HG03135 (cell line): ENCODE results near the gene ADGRL1.

Experiments used
- ATAC-seq: cut with Tn5 transposase; IDR thresholded peaks from one replicate; pipeline ENCODE4 v1.9.1; 2021; ENCODE audit warnings: mild to moderate bottlenecking, moderate library complexity; ENCODE audit not compliant: unreplicated experiment

Gene ADGRL1

GRCh38 chr19:14142262-14143190 lies 63.4 kb downstream of the ADGRL1 start:
- ATAC-seq = no peak

- ATAC-seq = no peak
These were observed 64.9 kb downstream of the ADGRL1 start for GRCh38 chr19:14141041-14141440.

- no peak for ATAC-seq
These were observed 66.0 kb downstream of the ADGRL1 start for GRCh38 chr19:14139944-14140343.

GRCh38 chr19:14138576-14139265 lies 67.2 kb downstream of the ADGRL1 start:
- no peak for ATAC-seq

GRCh38 chr19:14136509-14137281 lies 69.3 kb downstream of the ADGRL1 start, which contains the start of gene ASF1B:
TSS of gene ASF1B (minus strand) at chr19:14136589. CDS start at chr19:14136456, 133 bp downstream.
- peak; percentile 79 for ATAC-seq

- no peak for ATAC-seq
These were observed 69.9 kb downstream of the ADGRL1 start for GRCh38 chr19:14135985-14136508.

- ATAC-seq = no peak
These were observed 70.6 kb downstream of the ADGRL1 start for GRCh38 chr19:14135355-14135754.

GRCh38 chr19:14127929-14128509 lies 78.0 kb downstream of the ADGRL1 start:
- ATAC-seq = no peak

- no peak for ATAC-seq
These were observed 78.8 kb downstream of the ADGRL1 start for GRCh38 chr19:14127176-14127575.

- ATAC-seq = no peak
These were observed 83.0 kb downstream of the ADGRL1 start for GRCh38 chr19:14122924-14123323.

GRCh38 chr19:14120497-14120780 lies 85.5 kb downstream of the ADGRL1 start:
- ATAC-seq = no peak

GRCh38 chr19:14119644-14120496 lies 86.1 kb downstream of the ADGRL1 start:
- ATAC-seq = no peak

GRCh38 chr19:14119146-14119545 lies 86.8 kb downstream of the ADGRL1 start:
- ATAC-seq = no peak

GRCh38 chr19:14118165-14119051 lies 87.6 kb downstream of the ADGRL1 start:
- ATAC-seq = no peak

- ATAC-seq = peak; percentile 90
These were observed 88.3 kb downstream of the ADGRL1 start, which contains the start of gene PRKACA for GRCh38 chr19:14117668-14118164. TSS of gene PRKACA (minus strand) at chr19:14117762. CDS start at chr19:14117547, 215 bp downstream.

- ATAC-seq = peak; percentile 15
These were observed 88.9 kb downstream of the ADGRL1 start for GRCh38 chr19:14116918-14117578.

GRCh38 chr19:14116525-14116917 lies 89.4 kb downstream of the ADGRL1 start:
- no peak for ATAC-seq

GRCh38 chr19:14115756-14116155 lies 90.2 kb downstream of the ADGRL1 start:
- ATAC-seq = no peak
